HG03025 (cell line): Measurements from ENCODE around the gene GARNL3.
A peak's percentile ranks its signal among the peaks of the same experiment; 100 is the strongest.

ENCODE experiments used
- ATAC-seq: cut with Tn5 transposase; IDR thresholded peaks from one replicate; pipeline ENCODE4 v1.9.1; 2021; ENCODE audit warnings: mild to moderate bottlenecking, moderate library complexity; ENCODE audit not compliant: unreplicated experiment, low FRiP score

GARNL3 gene

DNA sequence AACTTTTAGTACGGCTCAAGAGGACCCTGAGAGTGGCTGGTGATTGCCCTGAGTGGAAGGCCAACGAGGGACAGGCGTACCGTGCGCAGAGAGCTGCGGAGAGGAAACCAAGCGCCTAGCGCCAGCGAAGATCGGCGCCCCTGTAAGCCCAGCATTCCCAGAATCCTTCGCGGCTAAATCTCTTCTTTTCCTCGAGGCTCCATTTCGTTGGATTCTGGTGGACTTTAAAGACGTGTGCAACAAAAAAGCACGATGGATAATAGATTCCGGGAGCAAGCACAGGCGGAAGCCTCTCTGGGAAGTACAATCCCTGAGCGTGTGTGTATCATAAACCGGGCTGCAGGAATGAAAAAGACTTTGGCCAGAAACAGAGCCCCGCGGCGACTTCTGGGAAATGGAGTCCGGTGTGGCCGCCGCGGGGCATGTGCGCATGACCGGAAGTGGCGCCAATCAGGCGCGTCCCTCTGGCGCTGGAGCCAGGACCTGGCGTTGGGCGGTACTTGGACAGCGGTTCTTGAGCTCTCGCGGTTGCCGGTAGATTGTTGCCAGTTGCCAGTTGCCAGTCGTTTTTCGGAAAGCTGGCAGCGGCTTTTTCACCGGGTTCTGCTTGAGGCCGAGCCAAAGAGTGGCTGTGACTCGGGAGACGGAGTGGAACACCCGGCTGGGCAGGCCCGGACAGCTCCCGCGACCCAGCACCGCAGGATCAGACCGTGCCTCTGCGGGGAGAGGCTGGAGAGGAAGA, 159.5 kb downstream of the GARNL3 start, which contains the start of gene ZNF79:
TSS of gene ZNF79 (plus strand) at position 449 of the 742 bp plus-strand sequence. CDS start 406 bp downstream, outside the sequence.
- peak; percentile 81 for ATAC-seq

DNA sequence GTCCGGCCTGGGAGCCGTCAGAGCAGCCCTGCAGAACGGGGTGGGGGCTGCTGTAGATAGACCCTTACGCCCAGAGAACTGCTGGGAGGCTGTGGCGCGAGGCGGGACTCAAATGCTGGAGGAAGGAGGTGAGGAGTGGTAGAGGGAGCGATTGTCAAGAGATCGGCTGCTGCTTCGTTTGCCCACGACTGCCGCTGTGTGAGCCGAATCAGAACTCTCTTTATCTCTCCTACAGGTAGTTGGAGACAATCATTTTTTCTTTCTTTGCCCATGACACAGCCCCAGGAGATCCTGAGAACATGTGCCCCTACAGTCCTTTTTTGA, 160.1 kb downstream of the GARNL3 start:
- no peak for ATAC-seq

DNA sequence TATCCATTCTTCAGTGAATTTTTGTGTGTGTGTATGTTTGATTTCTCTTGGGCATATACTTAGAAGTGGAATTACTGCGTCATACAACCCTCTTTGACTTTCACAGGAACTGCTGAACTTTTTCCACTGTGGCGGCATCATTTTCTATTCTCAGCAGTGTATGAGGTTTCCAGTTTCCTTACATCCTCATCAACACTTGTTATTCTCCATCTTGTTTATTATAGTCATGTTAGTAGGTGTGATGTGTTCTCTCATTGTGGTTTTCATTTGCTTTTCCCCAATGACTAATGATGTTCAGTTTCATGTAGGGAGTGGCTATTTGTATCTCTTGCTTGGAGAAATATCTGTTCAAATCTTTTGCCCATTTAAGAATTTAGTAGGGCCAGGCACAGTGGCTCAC, 162.2 kb downstream of the GARNL3 start:
- no peak for ATAC-seq

GRCh38 chr9:127428348-127428747, 163.8 kb downstream of the GARNL3 start:
- ATAC-seq: no peak

- ATAC-seq: no peak
Observed at GRCh38 chr9:127430415-127430814, 165.8 kb downstream of the GARNL3 start.

GRCh38 chr9:127437497-127438264, 173.1 kb downstream of the GARNL3 start:
- no peak for ATAC-seq

DNA sequence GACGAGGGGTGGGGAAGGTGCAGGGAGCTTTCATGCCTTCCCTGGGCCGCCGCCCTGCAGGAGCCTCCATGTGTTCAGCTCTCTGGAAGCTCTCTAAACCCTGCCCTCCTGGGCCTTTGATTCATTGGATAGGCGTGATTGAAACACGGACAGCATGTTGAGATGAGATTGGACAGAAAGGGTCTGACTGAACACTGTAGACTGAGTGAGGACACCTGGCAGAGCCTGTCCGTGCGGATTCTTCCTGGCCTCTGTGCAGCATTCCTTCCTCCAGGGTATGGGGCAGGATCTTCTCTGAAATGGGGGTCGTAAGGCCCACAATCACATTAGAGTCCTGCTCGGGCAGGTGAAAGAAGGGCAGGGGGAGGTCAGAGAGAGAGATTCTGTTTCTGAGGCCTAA, 173.8 kb downstream of the GARNL3 start:
- no peak for ATAC-seq
